Astrocyte (in vitro differentiated cells and primary cell): ENCODE data around the gene PIGU.

ENCODE experiments used
- CTCF ChIP-seq: IDR thresholded peaks from 2 replicates; pipeline ENCODE4 v1.5.1; 2011; ENCODE audit warnings: low read depth, mild to moderate bottlenecking, inconsistent platforms, low read length, moderate library complexity; ENCODE audit not compliant: insufficient read depth
- EZH2 ChIP-seq: IDR thresholded peaks from 2 replicates; pipeline ENCODE4 v1.6.1; 2012; ENCODE audit warnings: mild to moderate bottlenecking, low read length, inconsistent platforms; ENCODE audit not compliant: insufficient read depth

- TF ChIP-seq EZH2 = no peak
- TF ChIP-seq CTCF = no peak
Measured at GRCh38 chr20:34574426-34574825, 102.5 kb downstream of the PIGU start.
